ENCODE measurements around the gene CACTIN. TPM values are rescaled to one million over a fixed set of nuclear protein-coding genes. Genes with fewer than 3 reads are reported as not detected.
A peak's percentile ranks its signal among the peaks of the same experiment; 100 is the strongest.

CACTIN gene
- total RNA-seq, 1 donor from 2014 or later, result 12.5 TPM

GRCh38 chr19:3613818-3614661, 12.6 kb downstream of the CACTIN start:
- DNase-seq (ENCODE audit: low spot score) (no peak), ATAC-seq (no peak)

- DNase-seq (ENCODE audit: low spot score), result no peak
- peak; percentile 23 for ATAC-seq
Measured at GRCh38 chr19:3612901-3613741, 13.5 kb downstream of the CACTIN start.

- no peak for DNase-seq (ENCODE audit: low spot score)
Measured at GRCh38 chr19:3612330-3612729, 14.3 kb downstream of the CACTIN start.

GRCh38 chr19:3611841-3612240, 14.7 kb downstream of the CACTIN start:
- DNase-seq (ENCODE audit: low spot score), result no peak
- no peak for ATAC-seq

More at GRCh38 chr19:3612330-3612729, 14.3 kb downstream of the CACTIN start:
- no peak for ATAC-seq

DNA sequence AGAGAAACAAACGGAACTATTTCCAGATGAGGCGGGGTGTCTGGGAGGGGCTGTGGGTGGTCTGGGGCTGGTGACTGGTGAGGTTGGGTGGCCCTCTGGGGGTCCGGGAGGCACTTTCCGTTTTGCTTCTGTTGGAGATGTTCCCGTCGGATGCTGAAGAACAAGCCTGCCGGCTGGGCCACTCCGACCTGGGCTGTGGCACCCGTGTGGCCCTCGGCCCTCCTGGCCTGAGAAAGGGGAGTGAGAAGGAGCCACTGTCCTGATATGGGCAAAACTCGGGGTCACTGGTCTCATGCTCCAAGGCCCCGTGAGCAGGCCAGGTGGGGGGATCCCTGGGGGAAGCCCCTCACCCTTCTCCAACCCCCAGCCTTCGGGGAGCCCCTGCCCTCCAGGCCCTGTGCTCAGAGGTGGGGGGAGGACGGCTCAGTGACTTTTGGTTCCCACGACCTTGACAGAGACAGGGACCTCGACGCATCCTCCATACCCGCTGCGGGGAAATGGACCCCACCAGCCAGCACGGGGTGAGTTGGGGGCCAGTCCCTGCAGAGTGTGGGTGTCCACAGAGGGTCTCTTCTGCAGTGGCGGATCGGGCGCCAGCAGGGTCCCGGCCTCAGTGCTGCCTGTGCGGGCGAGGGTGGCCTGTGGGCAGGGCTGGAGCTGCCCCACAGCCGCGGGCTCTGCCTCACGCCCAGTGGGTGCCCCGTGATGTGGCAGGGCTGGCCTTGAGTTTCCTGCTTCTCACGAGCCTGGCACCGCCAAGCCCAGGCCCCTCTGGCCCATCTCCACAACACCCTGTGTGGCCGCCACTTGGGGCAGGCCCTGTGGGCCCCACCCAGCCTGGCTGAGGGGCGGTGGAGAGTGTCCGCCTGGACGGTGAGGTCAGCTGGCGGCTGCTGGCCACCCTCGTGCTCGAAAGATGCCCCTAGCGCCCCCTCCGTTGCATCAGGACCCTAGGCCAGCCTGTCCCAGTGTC, 15.6 kb downstream of the CACTIN start:
- DNase-seq (ENCODE audit: low spot score), result no peak

DNA sequence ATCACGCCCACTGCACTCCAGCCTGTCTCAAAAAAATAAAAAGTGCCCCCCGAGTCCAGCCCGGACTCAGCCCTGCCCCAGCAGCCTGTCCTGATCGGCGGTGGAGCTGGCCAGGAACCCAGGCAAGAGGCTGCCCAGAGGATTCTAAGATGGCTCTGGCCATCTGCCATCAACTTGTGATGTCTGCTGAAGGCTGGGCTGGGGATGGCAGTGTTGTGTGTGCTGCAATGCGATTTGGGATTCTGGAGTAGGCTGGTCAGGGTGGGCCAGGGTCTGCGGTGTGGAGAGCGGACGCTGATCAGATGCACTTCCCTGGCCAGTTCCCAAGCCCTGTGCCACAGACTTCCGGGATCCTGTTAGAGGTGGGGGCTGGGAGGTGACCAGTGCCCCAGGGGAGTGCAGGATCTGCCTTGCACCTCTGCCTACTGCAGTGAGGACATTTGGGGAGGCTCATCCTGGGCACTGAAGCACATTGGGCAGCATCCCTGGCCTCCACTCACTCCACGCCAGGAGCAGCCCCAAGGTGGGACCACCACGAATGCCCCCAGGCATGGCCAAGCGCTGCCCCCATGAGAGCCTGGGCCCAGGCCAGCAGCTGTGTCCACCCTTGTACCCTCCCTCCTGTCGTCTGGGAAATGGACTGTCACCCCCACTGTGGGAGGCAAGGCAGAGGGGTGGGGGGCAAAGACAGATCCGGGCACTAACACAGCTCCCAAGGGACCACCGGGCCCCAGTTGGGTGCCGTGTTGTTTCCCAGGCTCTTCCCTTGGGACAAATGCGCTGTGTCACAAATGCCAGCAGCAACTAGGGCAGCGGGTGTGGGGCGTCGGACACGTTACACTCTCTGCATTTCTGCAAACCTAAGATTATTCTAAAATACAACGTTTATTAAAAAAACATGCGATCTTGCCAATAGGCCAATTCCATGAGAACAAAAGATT, 16.5 kb downstream of the CACTIN start:
- DNase-seq (ENCODE audit: low spot score), result no peak
- ATAC-seq, result no peak

More for the DNA sequence above, 15.6 kb downstream of the CACTIN start:
- no peak for ATAC-seq

GRCh38 chr19:3608750-3609322, 17.8 kb downstream of the CACTIN start:
- DNase-seq (ENCODE audit: low spot score), result no peak

GRCh38 chr19:3608079-3608641, 18.4 kb downstream of the CACTIN start:
- DNase-seq (ENCODE audit: low spot score) (no peak), ATAC-seq (no peak)

More at GRCh38 chr19:3608750-3609322, 17.8 kb downstream of the CACTIN start:
- ATAC-seq, result no peak

DNA sequence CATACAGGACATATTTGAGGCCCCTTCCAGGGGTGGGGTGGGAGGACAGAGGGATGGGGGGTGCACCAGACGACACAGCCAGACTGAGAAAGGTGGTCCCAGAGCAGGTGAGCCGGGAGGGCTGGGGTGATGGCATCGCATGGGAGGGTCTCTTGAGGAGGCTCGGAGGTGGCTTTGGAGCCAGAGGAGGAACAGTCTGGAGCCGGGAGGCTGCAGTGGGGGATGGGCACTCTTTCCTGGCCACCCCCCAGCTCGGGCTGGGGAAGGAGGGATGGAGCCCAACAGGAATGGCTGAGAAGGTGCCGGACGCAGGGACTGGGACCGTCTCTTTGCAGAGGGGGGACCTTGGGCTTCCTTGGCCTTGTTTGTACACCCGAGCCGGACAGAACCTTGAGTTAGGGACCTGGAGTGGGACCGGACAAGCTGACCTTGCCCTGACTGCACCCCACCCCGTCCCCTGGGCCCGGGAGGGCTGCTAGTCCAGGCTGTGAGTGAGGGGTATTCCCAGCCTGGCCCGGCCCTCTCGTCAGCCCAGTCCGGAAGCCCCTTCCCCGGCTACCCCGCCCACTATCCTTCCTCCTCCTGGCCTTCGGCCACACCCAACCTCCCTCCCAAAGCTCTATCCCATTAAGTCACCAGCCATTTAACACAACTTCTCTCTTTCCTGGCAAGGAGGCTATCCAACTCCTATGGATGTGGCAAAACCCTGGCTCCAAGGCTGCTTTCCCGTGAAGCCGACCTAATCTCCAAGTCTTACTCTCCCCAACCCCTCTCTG, 19.1 kb downstream of the CACTIN start:
- DNase-seq (ENCODE audit: low spot score) (no peak), ATAC-seq (peak; percentile 7)

DNA sequence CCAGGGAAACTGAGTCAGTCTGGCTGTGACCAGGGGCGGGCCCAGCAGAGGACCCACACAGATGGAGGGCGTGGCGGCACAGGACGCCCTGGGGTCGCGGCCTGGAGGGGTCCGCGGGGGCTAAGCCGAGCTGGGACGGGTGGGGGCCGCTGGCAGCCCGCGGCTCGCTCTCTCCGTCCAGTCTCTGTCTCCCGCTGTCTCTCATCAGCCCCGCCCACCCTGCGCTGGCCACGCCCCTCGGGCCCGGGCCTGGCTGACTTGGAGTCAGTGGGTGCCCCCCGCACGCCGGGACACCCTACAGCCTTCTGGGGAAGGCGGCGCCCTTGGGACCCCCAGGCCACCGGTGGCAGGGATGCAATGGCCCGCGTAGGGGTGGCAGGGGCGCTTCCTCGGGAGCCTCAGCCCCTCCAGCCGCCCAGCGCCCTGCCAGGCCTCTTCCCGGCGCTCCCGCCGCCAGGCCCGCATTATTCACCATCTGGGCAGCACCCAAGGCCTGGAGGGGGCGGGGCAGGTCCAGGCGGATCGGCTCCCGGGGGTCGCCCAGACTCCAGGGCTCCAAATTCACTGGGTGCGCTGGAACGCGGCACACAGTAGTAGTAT, 19.8 kb downstream of the CACTIN start, which contains the start of gene TBXA2R:
Gene TBXA2R, minus strand, starts transcription at position 186 of the 600 bp plus-strand sequence. CDS start 6,241 bp downstream, outside the sequence.
- ATAC-seq, result peak; percentile 53
- DNase-seq (ENCODE audit: low spot score), result peak; percentile 76

DNA sequence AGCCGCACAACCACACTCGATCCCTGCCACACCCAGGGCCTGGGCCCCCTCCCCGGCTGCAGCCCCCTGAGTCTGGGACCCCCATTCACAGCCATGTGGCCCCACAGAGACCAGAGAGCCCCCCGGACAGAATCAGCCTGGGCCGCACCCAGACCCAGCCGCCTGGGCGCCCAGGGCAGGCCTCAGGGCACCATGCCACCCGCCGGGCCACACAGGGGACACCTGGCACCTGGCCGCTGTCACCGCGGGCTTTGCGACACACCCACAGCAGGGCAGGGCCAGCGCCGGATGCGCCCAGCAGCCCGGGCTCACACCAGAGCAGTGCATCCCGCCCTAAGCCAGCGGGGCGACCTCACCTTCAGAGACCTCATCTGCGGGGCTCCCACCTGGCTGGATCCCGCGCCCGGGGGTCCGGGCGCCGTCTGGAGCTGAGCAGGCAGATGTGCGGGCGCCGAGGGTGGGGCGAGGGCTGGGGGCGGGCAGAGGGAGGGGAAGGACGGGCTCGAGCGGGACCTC, 20.4 kb downstream of the CACTIN start:
- ATAC-seq, result peak; percentile 87

DNA sequence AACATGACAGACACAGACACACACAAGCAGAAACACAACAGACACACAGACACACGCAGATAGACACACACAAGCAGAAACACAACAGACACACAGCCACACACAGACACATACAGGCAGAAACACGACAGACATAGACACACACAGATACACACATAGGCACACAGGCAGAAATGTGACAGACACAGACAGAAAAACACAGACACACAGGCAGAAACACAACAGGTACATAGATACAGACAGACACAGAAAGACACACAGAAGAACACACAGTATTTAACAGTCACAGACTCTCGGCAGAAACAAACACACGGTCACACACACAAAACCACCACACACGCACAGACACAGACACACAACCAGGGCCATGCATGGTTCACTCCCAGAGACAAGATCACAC, 20.8 kb downstream of the CACTIN start:
- ATAC-seq (no peak), DNase-seq (ENCODE audit: low spot score) (no peak)

More for the DNA sequence above, 20.4 kb downstream of the CACTIN start:
- peak; percentile 83 for DNase-seq (ENCODE audit: low spot score)

GRCh38 chr19:3605361-3605760, 21.2 kb downstream of the CACTIN start:
- DNase-seq (ENCODE audit: low spot score) (no peak), ATAC-seq (no peak)

- DNase-seq (ENCODE audit: low spot score) (no peak), ATAC-seq (no peak)
Measured at GRCh38 chr19:3604987-3605343, 21.6 kb downstream of the CACTIN start.

DNA sequence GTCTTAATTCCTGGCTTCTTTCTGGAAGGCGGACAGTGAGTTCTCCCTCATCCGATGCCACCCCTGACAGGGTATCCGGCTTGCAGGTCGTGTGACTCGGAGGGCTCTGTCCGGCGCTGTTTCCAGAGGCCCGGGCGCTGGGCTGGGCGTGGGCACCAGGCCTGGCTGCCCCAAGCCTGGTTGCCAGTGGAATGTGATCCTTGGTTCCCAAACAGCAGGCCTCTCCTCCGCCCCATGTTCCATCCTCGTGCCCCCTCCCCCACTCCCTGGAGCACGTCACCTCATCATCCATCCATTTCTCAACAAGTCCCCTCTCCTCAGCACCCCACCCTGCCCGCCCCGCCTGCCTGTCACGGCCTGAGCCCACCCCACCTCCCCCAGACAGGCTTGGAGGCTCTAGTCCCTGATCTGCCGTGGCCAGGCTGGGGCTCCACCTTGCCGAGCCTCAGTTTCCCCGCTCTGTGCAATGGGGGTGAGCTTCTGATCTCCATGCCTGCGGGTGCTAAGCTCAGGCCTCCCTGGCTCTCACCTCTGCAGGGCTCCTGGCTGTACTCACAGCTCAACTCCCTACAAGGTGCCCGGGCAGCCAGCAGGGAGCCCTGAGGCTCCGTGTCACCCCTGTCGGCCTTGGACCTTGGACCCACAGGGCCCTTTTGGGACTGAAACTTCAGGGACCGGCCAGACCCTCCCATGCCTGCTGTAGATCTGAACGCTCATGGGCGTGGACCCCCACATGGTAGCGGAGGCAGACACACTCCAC, 22.2 kb downstream of the CACTIN start:
- DNase-seq (ENCODE audit: low spot score) (no peak), ATAC-seq (no peak)

DNA sequence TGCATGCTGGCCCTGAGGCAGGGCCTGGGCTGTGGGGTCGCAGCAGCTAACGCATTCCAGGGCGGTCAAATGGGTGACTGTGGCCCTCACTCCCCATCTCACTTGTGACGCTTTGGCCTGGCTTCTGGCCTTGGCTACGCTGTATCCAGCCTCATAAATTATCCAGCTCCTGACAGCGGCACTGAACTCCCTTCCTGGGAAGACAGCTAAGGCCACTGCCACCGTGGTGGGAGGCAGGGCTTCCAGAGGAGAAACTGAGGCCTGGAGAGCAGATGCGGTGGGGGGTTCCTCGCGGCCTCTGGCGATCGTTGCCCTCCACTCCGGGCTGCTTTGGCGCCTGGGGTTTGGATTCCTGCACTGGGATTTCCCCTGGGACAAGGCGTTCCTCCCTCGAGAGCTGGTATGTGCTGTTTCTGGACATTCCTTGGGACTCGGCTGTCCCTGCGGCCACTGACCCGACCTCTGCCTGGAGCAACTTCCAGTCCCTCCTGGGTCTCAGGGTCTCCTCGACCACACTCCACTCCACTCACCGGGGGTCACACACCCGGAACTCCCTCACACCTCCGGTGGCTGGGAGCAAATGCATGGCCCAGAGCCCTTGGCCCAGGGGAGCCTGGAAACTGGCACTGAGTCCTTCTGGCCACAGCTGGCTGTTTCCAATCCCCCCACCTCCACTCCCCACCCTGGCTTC, 23.3 kb downstream of the CACTIN start:
- ATAC-seq (peak; percentile 6), DNase-seq (ENCODE audit: low spot score) (no peak)
